Endothelial cell of umbilical vein (primary cell): ENCODE data around the gene AGGF1. TPM values are rescaled to one million over a fixed set of nuclear protein-coding genes. Genes with fewer than 3 reads are reported as not detected.

Experiments
- BruUV-seq: library from RNA; stranded (reverse); fragments of 400-500 nt; replicated peaks from 2 replicates; lab custom pipeline; 2021; lab: Mats Ljungman, UMichigan
- CTCF ChIA-PET: fragments of 300-600, 350-600 bp; sonication (Branson Sonifier 250); formaldehyde crosslinking; loops from one replicate; lab custom pipeline; 2021; ENCODE audit warnings: antibody characterized with exemption, inconsistent platforms; lab: Charles Lee
- POLR2A ChIA-PET: fragments of 300-600, 350-600 bp; sonication (Branson Sonifier 250); formaldehyde crosslinking; loops from one replicate; lab custom pipeline; 2021; ENCODE audit warnings: antibody characterized with exemption, inconsistent platforms; lab: Charles Lee
- DNase-seq: peaks from one replicate; pipeline ENCODE4 v3.0.0-alpha.2; 2011; ENCODE audit warnings: low read depth, low spot score
- FAIRE-seq: peaks from 2 replicates; lab custom pipeline; 2011; peaks lifted over from hg19 to GRCh38; lab: Jason Lieb, UNC
- H2AFZ ChIP-seq: 2 replicates; pipeline ENCODE4 v1.6.0; 2012; ENCODE audit warnings: low read depth, low read length, control low read depth, inconsistent platforms
- H3K27ac ChIP-seq: 2 replicates; pipeline ENCODE4 v1.5.1; 2011; ENCODE audit warnings: low read depth, mild to moderate bottlenecking, control low read depth, low read length, moderate library complexity; ENCODE audit not compliant: insufficient read depth
- H3K27me3 ChIP-seq, 2 experiments: 2 replicates each; pipeline versions ENCODE4 v1.6.0 to v1.6.1; 2011; ENCODE audit warnings: low read length in 2 of 2, mixed read lengths in 1 of 2; ENCODE audit not compliant: control insufficient read depth in 2 of 2, insufficient read depth in 2 of 2
- H3K36me3 ChIP-seq, 2 experiments: 2 replicates in 1 of 2; 3 replicates in 1 of 2; pipeline ENCODE4 v1.5.1; 2011; ENCODE audit warnings: low read length in 2 of 2, mild to moderate bottlenecking in 1 of 2, moderate library complexity in 1 of 2; ENCODE audit not compliant: control insufficient read depth in 2 of 2, insufficient read depth in 2 of 2; ENCODE audit errors: extremely low read depth in 1 of 2
- H3K4me1 ChIP-seq: 3 replicates; pipeline ENCODE4 v1.5.1; 2011; ENCODE audit warnings: mild to moderate bottlenecking, low read length; ENCODE audit not compliant: control insufficient read depth, insufficient read depth; ENCODE audit errors: extremely low read depth
- H3K4me2 ChIP-seq: 2 replicates; pipeline ENCODE4 v1.6.1; 2011; ENCODE audit warnings: low read length, control low read depth, mixed read lengths; ENCODE audit not compliant: insufficient read depth
- H3K4me3 ChIP-seq, 3 experiments: fragments of 200-600 bp in 1 of 3; sonication (generic), shearing (Covaris generic) in 1 of 3; replicated peaks in 1 of 3; 2 replicates each; pipeline ENCODE4 v1.5.1; 2011 to 2016; ENCODE audit warnings: control low read depth in 3 of 3, low read length in 3 of 3, mild to moderate bottlenecking in 2 of 3, inconsistent platforms in 1 of 3, low read depth in 1 of 3, moderate library complexity in 1 of 3; ENCODE audit not compliant: insufficient read depth in 1 of 3
- H3K79me2 ChIP-seq: 2 replicates; pipeline ENCODE4 v1.6.0; 2012; ENCODE audit warnings: low read length, inconsistent platforms; ENCODE audit not compliant: control insufficient read depth, insufficient read depth
- H3K9ac ChIP-seq: replicated peaks from 2 replicates; pipeline ENCODE3; 2011; ENCODE audit warnings: low read length, control low read depth; ENCODE audit not compliant: insufficient read depth; ENCODE audit errors: extremely low read depth
- H3K9me1 ChIP-seq: replicated peaks from 3 replicates; pipeline ENCODE4 v1.6.0; 2011; ENCODE audit warnings: mild to moderate bottlenecking, low read length; ENCODE audit not compliant: control insufficient read depth, insufficient read depth; ENCODE audit errors: extremely low read depth
- H3K9me3 ChIP-seq: replicated peaks from 2 replicates; pipeline ENCODE4 v1.5.1; 2012; ENCODE audit warnings: low read length, inconsistent platforms; ENCODE audit not compliant: control insufficient read depth, insufficient read depth
- H4K20me1 ChIP-seq: replicated peaks from 2 replicates; pipeline ENCODE3; 2011; ENCODE audit warnings: mild to moderate bottlenecking, low read length; ENCODE audit not compliant: control insufficient read depth, insufficient read depth; ENCODE audit errors: extremely low read depth
- CTCF ChIP-seq, 2 donors: IDR thresholded peaks; 1 replicate in 1 of 2; 2 replicates in 1 of 2; pipeline ENCODE4 v1.5.1; 2011; ENCODE audit warnings: low read length in 2 of 2, mild to moderate bottlenecking in 2 of 2, moderate library complexity in 2 of 2, control low read depth in 1 of 2, inconsistent platforms in 1 of 2, low read depth in 1 of 2; ENCODE audit not compliant: insufficient read depth in 1 of 2; ENCODE audit errors: extremely low read depth in 1 of 2
- EZH2 ChIP-seq: IDR thresholded peaks from 2 replicates; pipeline ENCODE4 v1.6.1; 2012; ENCODE audit warnings: borderline replicate concordance, low read depth, mild to moderate bottlenecking, moderate library complexity, low read length, inconsistent platforms; ENCODE audit not compliant: severe bottlenecking
- FOS ChIP-seq: IDR thresholded peaks from 2 replicates; pipeline ENCODE4 v1.6.1; 2011; ENCODE audit warnings: mild to moderate bottlenecking, low read length, moderate library complexity, borderline replicate concordance; ENCODE audit not compliant: insufficient read depth
- GATA2 ChIP-seq: IDR thresholded peaks from 2 replicates; pipeline ENCODE4 v1.7.0; 2011; ENCODE audit warnings: low read depth, mild to moderate bottlenecking, moderate library complexity, mixed read lengths, low read length; ENCODE audit not compliant: insufficient read length, insufficient read depth
- JUN ChIP-seq: IDR thresholded peaks from 2 replicates; pipeline ENCODE4 v1.6.1; 2011; ENCODE audit warnings: borderline replicate concordance, low read depth; ENCODE audit not compliant: insufficient read length, insufficient read depth
- MAX ChIP-seq: IDR thresholded peaks from 2 replicates; pipeline ENCODE4 v1.6.1; 2011; ENCODE audit not compliant: insufficient read depth, insufficient read length
- MYC ChIP-seq: IDR thresholded peaks from one replicate; pipeline ENCODE4 v1.6.1; 2011; ENCODE audit warnings: mild to moderate bottlenecking, low read depth, low read length
- POLR2A ChIP-seq: IDR thresholded peaks from 2 replicates; pipeline ENCODE4 v1.6.1; 2012; ENCODE audit warnings: low read depth, mild to moderate bottlenecking, control low read depth, low read length
- POLR2AphosphoS5 ChIP-seq: IDR thresholded peaks from 2 replicates; pipeline ENCODE4 v1.6.1; 2012; ENCODE audit warnings: low read depth, mild to moderate bottlenecking, control low read depth, low read length, moderate library complexity; ENCODE audit not compliant: insufficient read depth
- dilution Hi-C: fragments of 300-500 bp; cut with MboI; formaldehyde crosslinking; loops from one replicate; pipeline ENCODE4 v1.15.0; 2019; ENCODE audit warnings: low sequenced_read_pairs; ENCODE audit not compliant: extremely low pct_ligation_motif_present
- intact Hi-C: fragments of 100-400 bp; cut with micrococcal nuclease; formaldehyde crosslinking; loops from one replicate; pipeline ENCODE4 v1.10.0; 2022
- polyA plus RNA-seq, 4 experiments: library from polyadenylated mRNA; depleted of rRNA in 3 of 4; stranded (reverse) in 3 of 4; unstranded in 1 of 4; fragments of >200 nt; gene quantifications; 2 replicates each; pipeline versions ENCODE4 v1.2.1 to v1.2.3, GENCODE V29; 2011 to 2012; ENCODE audit warnings: missing spikeins in 1 of 4
- total RNA-seq: library from RNA; stranded (reverse); gene quantifications from 2 replicates; pipeline ENCODE4 v1.2.3, GENCODE V29; 2021

Gene AGGF1
- total and polyA plus RNA-seq, 2 donors (not counting 3 experiments of a cell fraction or from before 2014, with no cell fraction given) = 6.7 to 19.9 TPM

DNA sequence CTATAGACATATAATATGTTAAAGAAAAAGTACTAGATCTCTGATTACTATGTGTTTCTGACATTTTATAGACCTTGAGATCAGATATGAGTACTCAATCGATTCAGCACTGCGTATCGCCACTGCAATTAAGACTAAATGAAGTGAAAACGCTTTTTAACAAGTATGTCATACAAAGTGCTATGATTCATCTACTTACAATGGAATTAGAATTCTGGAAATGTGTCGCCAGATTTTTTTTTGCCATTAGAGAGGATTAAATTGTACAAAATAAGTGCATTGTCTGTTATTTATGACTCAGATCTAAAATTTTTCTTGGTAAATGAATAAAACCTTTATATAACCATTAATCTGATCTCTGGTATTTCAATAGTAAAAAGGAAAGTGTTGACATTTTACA lies 20.0 kb upstream of the AGGF1 start:
- dilution Hi-C loops (no loop called here), intact Hi-C loops (no loop called here)
- H4K20me1 ChIP-seq = no peaks in the 10 kb centered on the region
- FAIRE-seq (no peak), DNase-seq (no peak)
- H3K9me3 ChIP-seq = no peaks in the 10 kb centered on the region
- no TSS peak for BruUV-seq
- H3K9me1 ChIP-seq = no peaks in the 10 kb centered on the region
- no peaks in the 10 kb centered on the region for H3K36me3 ChIP-seq
- H3K4me3 ChIP-seq = no peak overlapping the region
- H3K4me2 ChIP-seq = no peak overlapping the region
- H3K27ac ChIP-seq = no peak overlapping the region
- no peak overlapping the region for H2AFZ ChIP-seq
- no peaks in the 10 kb centered on the region for H3K79me2 ChIP-seq
- TF ChIP-seq CTCF (IDR thresholded peaks at IDR 0.05; ENCODE audit: extremely low read depth in 1 of 2, insufficient read depth in 1 of 2, low read depth in 1 of 2, low read length in 2 of 2) (no peak), MAX (no peak), JUN (no peak), MYC (no peak), POLR2A (no peak), POLR2AphosphoS5 (no peak), FOS (no peak), EZH2 (no peak), GATA2 (no peak)
- ChIA-PET POLR2A (no interaction called here), CTCF (interaction anchor here (0.6 kb wide), 1 partner anchor 142 kb away, joined by 3 read pairs; no protein-coding TSS in a partner anchor)
- H3K27me3 ChIP-seq = peaks cover 10 to 13% of the 10 kb centered on the region in 2 experiments
- no peaks in the 10 kb centered on the region for H3K4me1 ChIP-seq
- H3K9ac ChIP-seq = no peak overlapping the region
